T-helper 2 cell treated with Interferon-gamma antibody and Interleukin-4, amounts not matched to agents 5 μg/mL and 100 μg/mL, for 36 hours (primary cell): ENCODE data around the gene SLC26A2.

Source experiments
- DNase-seq: peaks from one replicate; pipeline ENCODE4 v3.0.0; 2021; ENCODE audit warnings: low spot score
- H3K27ac Mint-ChIP-seq: one replicate; pipeline ENCODE4 v1.8.0; 2021; ENCODE audit warnings: mild to moderate bottlenecking, mixed read lengths
- H3K27me3 Mint-ChIP-seq: one replicate; pipeline ENCODE4 v1.8.0; 2021; ENCODE audit warnings: low read depth, mixed read lengths
- H3K36me3 Mint-ChIP-seq: one replicate; pipeline ENCODE4 v1.8.0; 2021; ENCODE audit warnings: low read depth, mixed read lengths
- H3K4me1 Mint-ChIP-seq: one replicate; pipeline ENCODE4 v1.8.0; 2021; ENCODE audit warnings: low read depth, mixed read lengths
- H3K4me3 Mint-ChIP-seq: one replicate; pipeline ENCODE4 v1.8.0; 2022; ENCODE audit warnings: mild to moderate bottlenecking, moderate library complexity, mixed read lengths
- H3K9me3 Mint-ChIP-seq: one replicate; pipeline ENCODE4 v1.8.0; 2021; ENCODE audit warnings: mixed read lengths

Gene SLC26A2

DNA sequence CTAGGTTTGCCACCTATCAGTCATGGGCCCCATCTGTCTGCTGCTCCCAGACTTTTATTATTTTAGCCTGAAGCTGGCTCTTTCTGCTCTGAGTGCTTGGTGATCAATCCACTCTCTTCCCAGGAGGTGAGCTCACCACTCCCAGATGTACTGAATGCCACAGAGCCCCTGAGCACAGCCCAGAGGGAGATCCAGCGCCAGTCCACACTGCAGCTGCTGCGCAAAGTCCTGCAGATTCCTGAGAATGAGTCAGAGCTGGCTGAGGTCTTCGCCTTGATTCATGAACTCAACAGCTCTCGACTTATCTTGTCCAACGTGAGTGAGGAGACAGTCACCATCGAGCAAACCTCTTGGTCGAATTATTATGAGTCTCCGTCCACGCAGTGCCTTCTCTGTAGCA, 76.0 kb downstream of the SLC26A2 start:
- Mint-ChIP-seq H3K36me3 (peaks cover 62% of the 10 kb centered on the region), H3K27ac (no peak overlapping the region), H3K4me1 (peaks cover 3% of the 10 kb centered on the region), H3K4me3 (no peak overlapping the region), H3K27me3 (no peaks in the 10 kb centered on the region), H3K9me3 (no peaks in the 10 kb centered on the region)
- no peak for DNase-seq
